Mesendoderm (in vitro differentiated cells): ENCODE measurements around the gene TRPM3.
A peak's percentile ranks its signal among the peaks of the same experiment; 100 is the strongest.

Experiments
- DNase-seq: peaks from one replicate; pipeline ENCODE4 v3.0.0; 2013
- H2AK5ac ChIP-seq: 2 replicates; pipeline ENCODE4 v1.6.1; 2013; ENCODE audit warnings: low read length, inconsistent platforms
- H2BK120ac ChIP-seq: 2 replicates; pipeline ENCODE4 v1.6.1; 2013; ENCODE audit warnings: low read depth, mild to moderate bottlenecking, low read length, moderate library complexity, mixed read lengths
- H2BK15ac ChIP-seq: replicated peaks from 2 replicates; pipeline ENCODE4 v1.6.1; 2013; ENCODE audit warnings: low read depth, mild to moderate bottlenecking, moderate library complexity
- H2BK5ac ChIP-seq: 2 replicates; pipeline ENCODE4 v1.6.1; 2013; ENCODE audit warnings: low read length, inconsistent platforms
- H3K18ac ChIP-seq: 2 replicates; pipeline ENCODE4 v1.6.1; 2013; ENCODE audit warnings: mild to moderate bottlenecking, low read length, mixed read lengths
- H3K23ac ChIP-seq: one replicate; pipeline ENCODE4 v1.6.1; 2013; ENCODE audit warnings: low read length
- H3K27ac ChIP-seq: 2 replicates; pipeline ENCODE4 v1.5.1; 2013; ENCODE audit warnings: low read depth, mild to moderate bottlenecking, inconsistent platforms, low read length, moderate library complexity
- H3K27me3 ChIP-seq: 2 replicates; pipeline ENCODE4 v1.6.1; 2013; ENCODE audit warnings: low read length, control low read depth, mild to moderate bottlenecking, inconsistent platforms; ENCODE audit not compliant: insufficient read depth, poor library complexity
- H3K36me3 ChIP-seq: 2 replicates; pipeline ENCODE4 v1.6.1; 2013; ENCODE audit warnings: low read length, inconsistent platforms; ENCODE audit not compliant: control insufficient read depth, insufficient read depth
- H3K4ac ChIP-seq: one replicate; pipeline ENCODE4 v1.6.1; 2013; ENCODE audit warnings: low read depth, mild to moderate bottlenecking, low read length, moderate library complexity
- H3K4me1 ChIP-seq: 2 replicates; pipeline ENCODE4 v1.6.1; 2013; ENCODE audit warnings: low read depth, low read length, inconsistent platforms; ENCODE audit not compliant: control insufficient read depth
- H3K4me2 ChIP-seq: 2 replicates; pipeline ENCODE4 v1.6.1; 2013; ENCODE audit warnings: low read length
- H3K4me3 ChIP-seq: 2 replicates; pipeline ENCODE4 v1.5.1; 2013; ENCODE audit warnings: mild to moderate bottlenecking, low read length
- H3K56ac ChIP-seq: one replicate; pipeline ENCODE4 v1.6.1; 2013; ENCODE audit warnings: low read length
- H3K79me1 ChIP-seq: 2 replicates; pipeline ENCODE4 v1.6.1; 2013; ENCODE audit warnings: low read length, inconsistent platforms
- H3K79me2 ChIP-seq: 2 replicates; pipeline ENCODE4 v1.6.1; 2013; ENCODE audit warnings: mild to moderate bottlenecking, low read length; ENCODE audit not compliant: control insufficient read depth, insufficient read depth
- H3K9ac ChIP-seq: 2 replicates; pipeline ENCODE4 v1.6.1; 2013; ENCODE audit warnings: low read length, inconsistent platforms
- H4K5ac ChIP-seq: one replicate; pipeline ENCODE4 v1.6.1; 2013; ENCODE audit warnings: low read length
- H4K8ac ChIP-seq: one replicate; pipeline ENCODE4 v1.6.1; 2013; ENCODE audit warnings: low read depth, mild to moderate bottlenecking, control low read depth, low read length, moderate library complexity
- WGBS: extraction: QIAGEN DNeasy Blood & Tissue Kit; methylation state at CpG from one replicate; pipeline ENCODE4 v1.1.7; 2013; ENCODE audit warnings: low lambda C conversion rate, missing lambda C conversion rate; ENCODE audit not compliant: insufficient coverage; ENCODE audit errors: extremely low coverage; 5-methylcytosine and 5-hydroxymethylcytosine counted together

TRPM3 gene

GRCh38 chr9:70772601-70773000 lies 348.8 kb downstream of the TRPM3 start:
- no peak overlapping the region for H3K27ac ChIP-seq
- H4K5ac ChIP-seq: no peak overlapping the region
- no peak overlapping the region for H3K4me3 ChIP-seq
- no peaks in the 10 kb centered on the region for H3K36me3 ChIP-seq
- H3K27me3 ChIP-seq: no peaks in the 10 kb centered on the region
- no peaks in the 10 kb centered on the region for H3K79me2 ChIP-seq
- H3K4ac ChIP-seq: no peak overlapping the region
- no peak overlapping the region for H3K18ac ChIP-seq
- no CpG with 5 or more reads among the region's 3 CpGs for WGBS
- H2BK120ac ChIP-seq: no peak overlapping the region
- no peaks in the 10 kb centered on the region for H3K4me1 ChIP-seq
- H2BK15ac ChIP-seq: no peak overlapping the region
- no peak overlapping the region for H2BK5ac ChIP-seq
- H3K79me1 ChIP-seq: no peaks in the 10 kb centered on the region
- H3K4me2 ChIP-seq: no peak overlapping the region
- DNase-seq: no peak
- H3K9ac ChIP-seq: no peak overlapping the region
- no peak overlapping the region for H3K56ac ChIP-seq
- no peak overlapping the region for H3K23ac ChIP-seq
- H2AK5ac ChIP-seq: no peak overlapping the region
- no peak overlapping the region for H4K8ac ChIP-seq

- H3K27ac ChIP-seq: no peak overlapping the region
- no peak overlapping the region for H3K4me3 ChIP-seq
- no peak overlapping the region for H3K4ac ChIP-seq
- no peak overlapping the region for H3K4me2 ChIP-seq
- H3K23ac ChIP-seq: no peak overlapping the region
- H3K4me1 ChIP-seq: no peaks in the 10 kb centered on the region
- H3K18ac ChIP-seq: no peak overlapping the region
- no peak for DNase-seq
- H2BK15ac ChIP-seq: no peak overlapping the region
- H3K79me1 ChIP-seq: no peaks in the 10 kb centered on the region
- no peak overlapping the region for H3K56ac ChIP-seq
- no peak overlapping the region for H2BK120ac ChIP-seq
- H3K27me3 ChIP-seq: no peaks in the 10 kb centered on the region
- WGBS: no CpG with 5 or more reads among the region's 1 CpG
- no peak overlapping the region for H2BK5ac ChIP-seq
- H3K9ac ChIP-seq: no peak overlapping the region
- no peaks in the 10 kb centered on the region for H3K36me3 ChIP-seq
- no peaks in the 10 kb centered on the region for H3K79me2 ChIP-seq
- no peak overlapping the region for H4K5ac ChIP-seq
- H4K8ac ChIP-seq: no peak overlapping the region
- H2AK5ac ChIP-seq: no peak overlapping the region
Observed at GRCh38 chr9:70765946-70766345, 355.5 kb downstream of the TRPM3 start.

- no peak overlapping the region for H2BK5ac ChIP-seq
- H3K4me3 ChIP-seq: no peak overlapping the region
- H3K4me1 ChIP-seq: no peaks in the 10 kb centered on the region
- H2BK15ac ChIP-seq: no peak overlapping the region
- WGBS: no CpG with 5 or more reads among the region's 8 CpGs
- no peak overlapping the region for H2BK120ac ChIP-seq
- H4K5ac ChIP-seq: no peak overlapping the region
- H3K4ac ChIP-seq: no peak overlapping the region
- H3K56ac ChIP-seq: no peak overlapping the region
- H3K23ac ChIP-seq: no peak overlapping the region
- H3K18ac ChIP-seq: no peak overlapping the region
- no peak overlapping the region for H3K9ac ChIP-seq
- H3K4me2 ChIP-seq: no peak overlapping the region
- H3K27me3 ChIP-seq: no peaks in the 10 kb centered on the region
- H3K36me3 ChIP-seq: no peaks in the 10 kb centered on the region
- no peak for DNase-seq
- H3K79me2 ChIP-seq: no peaks in the 10 kb centered on the region
- H4K8ac ChIP-seq: no peak overlapping the region
- H3K79me1 ChIP-seq: no peaks in the 10 kb centered on the region
- no peak overlapping the region for H2AK5ac ChIP-seq
- H3K27ac ChIP-seq: no peak overlapping the region
Observed at GRCh38 chr9:70761139-70761670, 360.2 kb downstream of the TRPM3 start.

- Histone ChIP-seq H3K9ac (no peak overlapping the region), H2BK120ac (no peak overlapping the region), H3K36me3 (no peaks in the 10 kb centered on the region), H3K4me3 (no peak overlapping the region), H3K18ac (no peak overlapping the region), H2AK5ac (no peak overlapping the region), H3K79me2 (no peaks in the 10 kb centered on the region), H2BK5ac (no peak overlapping the region), H3K4ac (no peak overlapping the region), H3K4me1 (no peaks in the 10 kb centered on the region), H3K4me2 (no peak overlapping the region), H3K23ac (no peak overlapping the region), H3K27me3 (no peaks in the 10 kb centered on the region), H3K79me1 (no peaks in the 10 kb centered on the region), H3K27ac (no peak overlapping the region), H3K56ac (no peak overlapping the region), H4K5ac (no peak overlapping the region), H4K8ac (no peak overlapping the region), H2BK15ac (no peak overlapping the region)
- no CpG with 5 or more reads among the region's 8 CpGs for WGBS
- peak; percentile 2 for DNase-seq
Observed at GRCh38 chr9:70760228-70760627, 361.2 kb downstream of the TRPM3 start.

DNA sequence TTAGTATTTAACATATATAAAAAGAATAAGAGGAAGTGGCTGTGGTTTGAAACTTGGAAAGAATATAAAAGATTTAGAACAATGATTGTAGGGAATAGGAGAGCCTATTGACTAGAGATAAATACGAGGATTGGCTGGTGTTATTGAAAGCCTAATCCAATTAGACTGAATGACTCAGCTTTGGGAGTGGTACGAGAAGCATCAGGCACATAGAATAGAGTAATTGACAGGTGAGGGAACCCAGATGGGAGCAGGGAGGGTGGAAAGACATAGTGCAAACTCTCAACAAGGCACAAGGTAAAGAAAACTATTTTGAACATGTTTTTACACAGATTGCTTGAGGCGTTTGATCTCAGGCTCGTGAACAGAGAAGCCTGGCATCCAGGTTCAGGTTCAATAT lies 368.1 kb downstream of the TRPM3 start:
- Histone ChIP-seq H4K8ac (no peak overlapping the region), H3K4me3 (no peak overlapping the region), H3K4ac (no peak overlapping the region), H3K27ac (no peak overlapping the region), H2BK15ac (no peak overlapping the region), H4K5ac (no peak overlapping the region), H3K79me1 (no peaks in the 10 kb centered on the region), H2BK120ac (no peak overlapping the region), H3K9ac (no peak overlapping the region), H3K4me1 (no peaks in the 10 kb centered on the region), H3K36me3 (no peaks in the 10 kb centered on the region), H2BK5ac (no peak overlapping the region), H3K56ac (no peak overlapping the region), H3K23ac (no peak overlapping the region), H2AK5ac (no peak overlapping the region), H3K79me2 (no peaks in the 10 kb centered on the region), H3K18ac (no peak overlapping the region), H3K4me2 (no peak overlapping the region), H3K27me3 (no peaks in the 10 kb centered on the region)
- WGBS: no CpG with 5 or more reads among the region's 4 CpGs
- no peak for DNase-seq

GRCh38 chr9:70749066-70749465 lies 372.4 kb downstream of the TRPM3 start:
- Histone ChIP-seq H3K9ac (no peak overlapping the region), H3K23ac (no peak overlapping the region), H3K36me3 (no peaks in the 10 kb centered on the region), H2BK120ac (no peak overlapping the region), H2BK15ac (no peak overlapping the region), H3K4me1 (no peaks in the 10 kb centered on the region), H3K27me3 (no peaks in the 10 kb centered on the region), H3K27ac (no peak overlapping the region), H3K4ac (no peak overlapping the region), H3K4me2 (no peak overlapping the region), H3K18ac (no peak overlapping the region), H3K79me1 (no peaks in the 10 kb centered on the region), H3K4me3 (no peak overlapping the region), H3K79me2 (no peaks in the 10 kb centered on the region), H2AK5ac (no peak overlapping the region), H2BK5ac (no peak overlapping the region), H4K8ac (no peak overlapping the region), H4K5ac (no peak overlapping the region), H3K56ac (no peak overlapping the region)
- DNase-seq: no peak
- WGBS: no CpG with 5 or more reads among the region's 2 CpGs
